ENCODE data around the gene ASIC4. TPM values are rescaled to one million over a fixed set of nuclear protein-coding genes. Genes with fewer than 3 reads are reported as not detected.

Gene ASIC4
- total RNA-seq, 1 donor from 2014 or later, result 0.55 TPM

GRCh38 chr2:219507581-219508443 is 6.5 kb upstream of the ASIC4 start:
- ATAC-seq (no peak), DNase-seq (no peak)
- Histone ChIP-seq H3K4me3 (no peak overlapping the region), H3K9me3 (no peaks in the 10 kb centered on the region), H3K36me3 (peaks cover 34% of the 10 kb centered on the region), H3K4me1 (peaks cover 3% of the 10 kb centered on the region), H3K27me3 (peaks cover 23% of the 10 kb centered on the region), H3K27ac (no peak overlapping the region)
- no peak for TF ChIP-seq CTCF (IDR thresholded peaks at IDR 0.05)
- intact Hi-C loops (cut with DNase I), result no loop called here

DNA sequence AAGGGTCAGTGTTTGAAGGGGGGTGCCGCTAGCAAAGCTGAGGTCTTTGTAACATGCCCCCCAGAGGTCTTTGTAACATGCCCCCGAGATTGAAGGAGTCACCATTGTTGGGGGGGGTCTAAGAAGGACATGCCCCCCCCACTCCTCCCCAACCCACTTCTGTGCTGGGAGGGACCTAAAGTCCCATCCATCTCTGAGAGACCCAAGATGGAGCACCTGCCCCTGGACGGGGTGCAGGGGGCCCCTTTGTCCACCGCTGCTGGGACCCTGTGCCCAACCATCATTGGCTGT is 5.9 kb upstream of the ASIC4 start:
- Histone ChIP-seq H3K9me3 (no peaks in the 10 kb centered on the region), H3K27ac (no peak overlapping the region), H3K36me3 (peaks cover 31% of the 10 kb centered on the region), H3K4me1 (peaks cover 3% of the 10 kb centered on the region), H3K27me3 (peaks cover 29% of the 10 kb centered on the region), H3K4me3 (no peak overlapping the region)
- intact Hi-C loops (cut with DNase I), result no loop called here
- DNase-seq (no peak), ATAC-seq (no peak)
- TF ChIP-seq CTCF (IDR thresholded peaks at IDR 0.05), result no peak

DNA sequence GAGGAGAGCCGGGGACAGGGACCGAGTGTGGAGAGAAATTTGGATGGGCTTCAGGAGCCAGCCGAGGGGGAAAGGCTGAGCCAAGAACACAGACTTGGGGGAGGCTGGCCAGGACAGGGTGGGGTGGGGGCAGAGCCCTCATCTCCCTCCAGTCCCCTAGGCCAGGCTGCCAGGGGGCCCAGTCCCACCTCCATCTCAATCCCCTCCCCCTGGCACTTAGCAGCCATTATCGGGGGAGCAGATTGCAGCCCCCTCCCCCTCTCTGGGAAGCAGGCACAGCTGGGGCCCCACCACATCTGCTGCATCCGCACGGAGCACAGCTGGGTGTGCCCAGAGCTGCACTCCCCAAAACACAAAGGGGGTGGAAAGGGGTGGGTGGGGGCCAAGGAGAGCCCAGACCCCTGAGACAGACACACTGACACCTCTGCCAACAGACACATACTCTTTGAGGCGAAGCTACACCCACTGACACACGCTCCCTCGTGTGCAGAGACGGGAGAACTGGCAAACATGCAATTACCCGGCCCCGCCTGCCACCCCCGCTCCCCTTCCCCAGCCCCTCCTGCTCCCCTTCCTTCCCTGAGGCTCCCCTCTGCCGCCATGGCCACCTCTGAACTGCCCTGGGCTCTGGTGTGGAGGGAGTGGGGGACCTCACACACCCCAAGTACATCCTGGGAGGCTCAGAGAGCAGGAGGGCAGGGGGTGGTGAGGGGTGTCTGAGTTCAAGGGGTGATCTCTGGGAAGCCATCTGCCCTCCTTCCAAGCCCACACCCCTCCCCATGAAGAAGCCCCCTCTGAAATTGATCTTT is 5.1 kb upstream of the ASIC4 start:
- ATAC-seq (peak; percentile 3), DNase-seq (no peak)
- H3K4me1 ChIP-seq, result peaks cover 3% of the 10 kb centered on the region
- H3K9me3 ChIP-seq, result no peaks in the 10 kb centered on the region
- TF ChIP-seq CTCF (IDR thresholded peaks at IDR 0.05), result no peak
- H3K27ac ChIP-seq, result no peak overlapping the region
- peaks cover 35% of the 10 kb centered on the region for H3K27me3 ChIP-seq
- intact Hi-C loops (cut with DNase I), result no loop called here
- no peak overlapping the region for H3K4me3 ChIP-seq
- H3K36me3 ChIP-seq, result peaks cover 23% of the 10 kb centered on the region

GRCh38 chr2:219509780-219510511 is 4.3 kb upstream of the ASIC4 start:
- H3K27me3 ChIP-seq, result peaks cover 42% of the 10 kb centered on the region
- H3K4me1 ChIP-seq, result peaks cover 3% of the 10 kb centered on the region
- H3K36me3 ChIP-seq, result peaks cover 18% of the 10 kb centered on the region
- DNase-seq (no peak), ATAC-seq (peak; percentile 70)
- H3K4me3 ChIP-seq, result peak overlapping the region; percentile 6
- no peaks in the 10 kb centered on the region for H3K9me3 ChIP-seq
- peak; percentile 67 for TF ChIP-seq CTCF (IDR thresholded peaks at IDR 0.05)
- no peak overlapping the region for H3K27ac ChIP-seq
- intact Hi-C loops (cut with DNase I), result no loop called here

DNA sequence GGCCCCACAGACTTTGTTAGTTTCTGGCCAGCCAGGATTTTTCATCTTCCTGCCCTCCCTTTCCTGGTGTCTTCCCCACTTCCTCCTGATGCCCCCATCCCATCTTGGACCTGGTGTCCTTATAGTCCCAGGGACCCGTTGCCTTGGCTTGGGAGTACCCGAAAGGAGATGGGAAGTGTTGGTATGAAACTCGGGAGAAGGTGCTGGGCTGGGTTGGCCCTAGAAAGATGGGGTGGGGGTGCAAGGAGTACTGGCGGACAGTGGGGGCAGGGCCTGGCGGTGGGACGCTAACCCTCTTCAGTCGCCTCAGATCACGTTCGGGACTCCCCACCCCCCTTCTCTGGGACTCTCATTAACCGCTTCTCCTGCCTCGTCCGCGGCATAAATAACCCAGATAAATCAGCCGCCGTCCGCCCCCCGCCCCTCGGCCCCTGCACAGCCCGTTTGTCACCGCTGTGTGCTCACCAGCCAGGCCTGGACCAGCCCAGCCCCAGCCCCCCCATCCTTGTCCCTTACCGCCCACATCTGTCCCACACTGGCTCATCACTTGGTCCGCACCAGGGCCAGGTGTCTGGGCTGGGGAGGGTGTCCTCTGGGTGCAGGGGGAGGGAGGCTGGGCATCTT is 3.7 kb upstream of the ASIC4 start:
- DNase-seq, result no peak
- no peak overlapping the region for H3K4me3 ChIP-seq
- TF ChIP-seq CTCF (IDR thresholded peaks at IDR 0.05), result no peak
- H3K9me3 ChIP-seq, result no peaks in the 10 kb centered on the region
- H3K27me3 ChIP-seq, result peaks cover 49% of the 10 kb centered on the region
- H3K36me3 ChIP-seq, result peaks cover 17% of the 10 kb centered on the region
- ATAC-seq, result no peak
- H3K27ac ChIP-seq, result no peak overlapping the region
- H3K4me1 ChIP-seq, result peaks cover 3% of the 10 kb centered on the region
- intact Hi-C loops (cut with DNase I), result no loop called here

All from upper lobe of right lung (tissue), 1 donor.